ENCODE data around the gene MBOAT7. TPM values are rescaled to one million over a fixed set of nuclear protein-coding genes. Genes with fewer than 3 reads are reported as not detected.

Gene MBOAT7
- total RNA-seq, 1 experiment from 2014 or later = 109 TPM

- TF ChIP-seq, protein P1, sequence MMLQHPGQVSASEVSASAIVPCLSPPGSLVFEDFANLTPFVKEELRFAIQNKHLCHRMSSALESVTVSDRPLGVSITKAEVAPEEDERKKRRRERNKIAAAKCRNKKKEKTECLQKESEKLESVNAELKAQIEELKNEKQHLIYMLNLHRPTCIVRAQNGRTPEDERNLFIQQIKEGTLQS (CRISPR knock-in tag; conservative IDR thresholded peaks at IDR 0.05) = no peak
- TF ChIP-seq ESRRA (CRISPR knock-in tag; IDR thresholded peaks at IDR 0.05; ENCODE audit: borderline replicate concordance) = no peak
- 0 out of 2 replicates have a peak, but pooled peaks have one; percentile 29 for TF ChIP-seq SP1 (CRISPR knock-in tag; conservative IDR thresholded peaks at IDR 0.05)
- no peak for TF ChIP-seq HMGA2 (CRISPR knock-in tag; IDR thresholded peaks at IDR 0.05)
- TF ChIP-seq, protein P2, sequence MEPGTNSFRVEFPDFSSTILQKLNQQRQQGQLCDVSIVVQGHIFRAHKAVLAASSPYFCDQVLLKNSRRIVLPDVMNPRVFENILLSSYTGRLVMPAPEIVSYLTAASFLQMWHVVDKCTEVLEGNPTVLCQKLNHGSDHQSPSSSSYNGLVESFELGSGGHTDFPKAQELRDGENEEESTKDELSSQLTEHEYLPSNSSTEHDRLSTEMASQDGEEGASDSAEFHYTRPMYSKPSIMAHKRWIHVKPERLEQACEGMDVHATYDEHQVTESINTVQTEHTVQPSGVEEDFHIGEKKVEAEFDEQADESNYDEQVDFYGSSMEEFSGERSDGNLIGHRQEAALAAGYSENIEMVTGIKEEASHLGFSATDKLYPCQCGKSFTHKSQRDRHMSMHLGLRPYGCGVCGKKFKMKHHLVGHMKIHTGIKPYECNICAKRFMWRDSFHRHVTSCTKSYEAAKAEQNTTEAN (CRISPR knock-in tag; IDR thresholded peaks at IDR 0.05) = no peak
- no peak for TF ChIP-seq ZBTB21 (CRISPR knock-in tag; IDR thresholded peaks at IDR 0.05; ENCODE audit: borderline replicate concordance)
- no peak for TF ChIP-seq ZNF425 (CRISPR knock-in tag; conservative IDR thresholded peaks at IDR 0.05)
- TF ChIP-seq, protein P3, sequence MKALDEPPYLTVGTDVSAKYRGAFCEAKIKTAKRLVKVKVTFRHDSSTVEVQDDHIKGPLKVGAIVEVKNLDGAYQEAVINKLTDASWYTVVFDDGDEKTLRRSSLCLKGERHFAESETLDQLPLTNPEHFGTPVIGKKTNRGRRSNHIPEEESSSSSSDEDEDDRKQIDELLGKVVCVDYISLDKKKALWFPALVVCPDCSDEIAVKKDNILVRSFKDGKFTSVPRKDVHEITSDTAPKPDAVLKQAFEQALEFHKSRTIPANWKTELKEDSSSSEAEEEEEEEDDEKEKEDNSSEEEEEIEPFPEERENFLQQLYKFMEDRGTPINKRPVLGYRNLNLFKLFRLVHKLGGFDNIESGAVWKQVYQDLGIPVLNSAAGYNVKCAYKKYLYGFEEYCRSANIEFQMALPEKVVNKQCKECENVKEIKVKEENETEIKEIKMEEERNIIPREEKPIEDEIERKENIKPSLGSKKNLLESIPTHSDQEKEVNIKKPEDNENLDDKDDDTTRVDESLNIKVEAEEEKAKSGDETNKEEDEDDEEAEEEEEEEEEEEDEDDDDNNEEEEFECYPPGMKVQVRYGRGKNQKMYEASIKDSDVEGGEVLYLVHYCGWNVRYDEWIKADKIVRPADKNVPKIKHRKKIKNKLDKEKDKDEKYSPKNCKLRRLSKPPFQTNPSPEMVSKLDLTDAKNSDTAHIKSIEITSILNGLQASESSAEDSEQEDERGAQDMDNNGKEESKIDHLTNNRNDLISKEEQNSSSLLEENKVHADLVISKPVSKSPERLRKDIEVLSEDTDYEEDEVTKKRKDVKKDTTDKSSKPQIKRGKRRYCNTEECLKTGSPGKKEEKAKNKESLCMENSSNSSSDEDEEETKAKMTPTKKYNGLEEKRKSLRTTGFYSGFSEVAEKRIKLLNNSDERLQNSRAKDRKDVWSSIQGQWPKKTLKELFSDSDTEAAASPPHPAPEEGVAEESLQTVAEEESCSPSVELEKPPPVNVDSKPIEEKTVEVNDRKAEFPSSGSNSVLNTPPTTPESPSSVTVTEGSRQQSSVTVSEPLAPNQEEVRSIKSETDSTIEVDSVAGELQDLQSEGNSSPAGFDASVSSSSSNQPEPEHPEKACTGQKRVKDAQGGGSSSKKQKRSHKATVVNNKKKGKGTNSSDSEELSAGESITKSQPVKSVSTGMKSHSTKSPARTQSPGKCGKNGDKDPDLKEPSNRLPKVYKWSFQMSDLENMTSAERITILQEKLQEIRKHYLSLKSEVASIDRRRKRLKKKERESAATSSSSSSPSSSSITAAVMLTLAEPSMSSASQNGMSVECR (CRISPR knock-in tag; IDR thresholded peaks at IDR 0.05; ENCODE audit: borderline replicate concordance) = 0 out of 2 replicates have a peak, but pooled peaks have one; percentile 64
- TF ChIP-seq, protein P4, sequence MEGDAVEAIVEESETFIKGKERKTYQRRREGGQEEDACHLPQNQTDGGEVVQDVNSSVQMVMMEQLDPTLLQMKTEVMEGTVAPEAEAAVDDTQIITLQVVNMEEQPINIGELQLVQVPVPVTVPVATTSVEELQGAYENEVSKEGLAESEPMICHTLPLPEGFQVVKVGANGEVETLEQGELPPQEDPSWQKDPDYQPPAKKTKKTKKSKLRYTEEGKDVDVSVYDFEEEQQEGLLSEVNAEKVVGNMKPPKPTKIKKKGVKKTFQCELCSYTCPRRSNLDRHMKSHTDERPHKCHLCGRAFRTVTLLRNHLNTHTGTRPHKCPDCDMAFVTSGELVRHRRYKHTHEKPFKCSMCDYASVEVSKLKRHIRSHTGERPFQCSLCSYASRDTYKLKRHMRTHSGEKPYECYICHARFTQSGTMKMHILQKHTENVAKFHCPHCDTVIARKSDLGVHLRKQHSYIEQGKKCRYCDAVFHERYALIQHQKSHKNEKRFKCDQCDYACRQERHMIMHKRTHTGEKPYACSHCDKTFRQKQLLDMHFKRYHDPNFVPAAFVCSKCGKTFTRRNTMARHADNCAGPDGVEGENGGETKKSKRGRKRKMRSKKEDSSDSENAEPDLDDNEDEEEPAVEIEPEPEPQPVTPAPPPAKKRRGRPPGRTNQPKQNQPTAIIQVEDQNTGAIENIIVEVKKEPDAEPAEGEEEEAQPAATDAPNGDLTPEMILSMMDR (IDR thresholded peaks at IDR 0.05) = no peak
- no peak for TF ChIP-seq HMGXB4 (CRISPR knock-in tag; IDR thresholded peaks at IDR 0.05)
- no peak for TF ChIP-seq RORB (CRISPR knock-in tag; IDR thresholded peaks at IDR 0.05)
- 0 out of 2 replicates have a peak, but pooled peaks have one; percentile 42 for TF ChIP-seq ZNF232 (CRISPR knock-in tag; IDR thresholded peaks at IDR 0.05)
- no peak for TF ChIP-seq MXD4 (CRISPR knock-in tag; IDR thresholded peaks at IDR 0.05; ENCODE audit: borderline replicate concordance)
- no peak for TF ChIP-seq ZNF416 (CRISPR knock-in tag; IDR thresholded peaks at IDR 0.05)
- peak; percentile 54; the same call in 1 of the 2 replicates for TF ChIP-seq MYBL2 (CRISPR knock-in tag; IDR thresholded peaks at IDR 0.05)
- TF ChIP-seq PREB (CRISPR knock-in tag; IDR thresholded peaks at IDR 0.05; ENCODE audit: borderline replicate concordance) = no peak
- no peak for TF ChIP-seq CDX4 (CRISPR knock-in tag; IDR thresholded peaks at IDR 0.05; ENCODE audit: borderline replicate concordance)
- TF ChIP-seq ETV6 (CRISPR knock-in tag; IDR thresholded peaks at IDR 0.05) = peak; percentile 88; the same call in 1 of the 2 replicates
- TF ChIP-seq, protein P5, sequence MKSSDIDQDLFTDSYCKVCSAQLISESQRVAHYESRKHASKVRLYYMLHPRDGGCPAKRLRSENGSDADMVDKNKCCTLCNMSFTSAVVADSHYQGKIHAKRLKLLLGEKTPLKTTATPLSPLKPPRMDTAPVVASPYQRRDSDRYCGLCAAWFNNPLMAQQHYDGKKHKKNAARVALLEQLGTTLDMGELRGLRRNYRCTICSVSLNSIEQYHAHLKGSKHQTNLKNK (CRISPR knock-in tag; IDR thresholded peaks at IDR 0.05) = no peak
- TF ChIP-seq PRRX2 (CRISPR knock-in tag; IDR thresholded peaks at IDR 0.05) = no peak
- TF ChIP-seq TEAD4 (CRISPR knock-in tag; IDR thresholded peaks at IDR 0.05) = no peak
- TF ChIP-seq ZNF121 (CRISPR knock-in tag; IDR thresholded peaks at IDR 0.05) = no peak
- no peak for TF ChIP-seq USF2 (CRISPR knock-in tag; IDR thresholded peaks at IDR 0.05)
- TF ChIP-seq GRHL2 (CRISPR knock-in tag; IDR thresholded peaks at IDR 0.05; ENCODE audit: insufficient replicate concordance, severe bottlenecking) = no peak
These were observed at the start of gene MBOAT7 (continued) for GRCh38 chr19:54189145-54189734.

Measured in WTC11 (cell line).